NCI-H128 (cell line): Measurements from ENCODE around the gene PCOLCE2.
"Not testable (repeated sequence)": the region's sequence is repeated elsewhere in the genome, so short reads cannot be mapped to it uniquely, and the experiment has no call there.

Experiments
- DNase-seq: peaks from one replicate; lab custom pipeline; 2025; ENCODE audit not compliant: unreplicated experiment; lab: John Stamatoyannopoulos, UW

Gene PCOLCE2

GRCh38 chr3:142902356-142902755, 13.5 kb upstream of the PCOLCE2 start:
- DNase-seq: no peak

- DNase-seq: no peak
Measured at GRCh38 chr3:142898346-142899213, 9.7 kb upstream of the PCOLCE2 start.

GRCh38 chr3:142897807-142898206, 8.9 kb upstream of the PCOLCE2 start:
- no peak for DNase-seq

- no peak for DNase-seq
Measured at GRCh38 chr3:142896996-142897395, 8.1 kb upstream of the PCOLCE2 start.

- DNase-seq: no peak
Measured at GRCh38 chr3:142896201-142896755, 7.4 kb upstream of the PCOLCE2 start.

GRCh38 chr3:142894493-142894892, 5.6 kb upstream of the PCOLCE2 start:
- DNase-seq: no peak

GRCh38 chr3:142892714-142893113, 3.8 kb upstream of the PCOLCE2 start:
- DNase-seq: no peak

- no peak for DNase-seq
Measured at GRCh38 chr3:142890592-142890991, 1.7 kb upstream of the PCOLCE2 start.

- DNase-seq: no peak
Measured at GRCh38 chr3:142889212-142890014, 530 bp upstream of the PCOLCE2 start.

GRCh38 chr3:142888099-142888480, 793 bp downstream of the PCOLCE2 start:
- DNase-seq: no peak

GRCh38 chr3:142886940-142887339, 1.9 kb downstream of the PCOLCE2 start:
- DNase-seq: no peak

GRCh38 chr3:142886021-142886420, 2.9 kb downstream of the PCOLCE2 start:
- DNase-seq: no peak

GRCh38 chr3:142884531-142884930, 4.4 kb downstream of the PCOLCE2 start:
- DNase-seq: no peak

- DNase-seq: not testable (repeated sequence)
Measured at GRCh38 chr3:142883534-142883933, 5.3 kb downstream of the PCOLCE2 start.

- no peak for DNase-seq
Measured at GRCh38 chr3:142881445-142882224, 7.2 kb downstream of the PCOLCE2 start.

- no peak for DNase-seq
Measured at GRCh38 chr3:142878649-142879300, 10.1 kb downstream of the PCOLCE2 start.

GRCh38 chr3:142876417-142876816, 12.5 kb downstream of the PCOLCE2 start:
- DNase-seq: no peak

- no peak for DNase-seq
Measured at GRCh38 chr3:142875583-142876207, 13.2 kb downstream of the PCOLCE2 start.

GRCh38 chr3:142875099-142875498, 13.8 kb downstream of the PCOLCE2 start:
- DNase-seq: no peak

GRCh38 chr3:142868382-142868781, 20.5 kb downstream of the PCOLCE2 start:
- DNase-seq: not testable (repeated sequence)
